ENCODE measurements around the gene RNF123. TPM values are rescaled to one million over a fixed set of nuclear protein-coding genes. Genes with fewer than 3 reads are reported as not detected.

Gene RNF123
- polyA plus RNA-seq, 1 of the 3 experiments (the other 2 are of a cell fraction), result 48.1 TPM

DNA sequence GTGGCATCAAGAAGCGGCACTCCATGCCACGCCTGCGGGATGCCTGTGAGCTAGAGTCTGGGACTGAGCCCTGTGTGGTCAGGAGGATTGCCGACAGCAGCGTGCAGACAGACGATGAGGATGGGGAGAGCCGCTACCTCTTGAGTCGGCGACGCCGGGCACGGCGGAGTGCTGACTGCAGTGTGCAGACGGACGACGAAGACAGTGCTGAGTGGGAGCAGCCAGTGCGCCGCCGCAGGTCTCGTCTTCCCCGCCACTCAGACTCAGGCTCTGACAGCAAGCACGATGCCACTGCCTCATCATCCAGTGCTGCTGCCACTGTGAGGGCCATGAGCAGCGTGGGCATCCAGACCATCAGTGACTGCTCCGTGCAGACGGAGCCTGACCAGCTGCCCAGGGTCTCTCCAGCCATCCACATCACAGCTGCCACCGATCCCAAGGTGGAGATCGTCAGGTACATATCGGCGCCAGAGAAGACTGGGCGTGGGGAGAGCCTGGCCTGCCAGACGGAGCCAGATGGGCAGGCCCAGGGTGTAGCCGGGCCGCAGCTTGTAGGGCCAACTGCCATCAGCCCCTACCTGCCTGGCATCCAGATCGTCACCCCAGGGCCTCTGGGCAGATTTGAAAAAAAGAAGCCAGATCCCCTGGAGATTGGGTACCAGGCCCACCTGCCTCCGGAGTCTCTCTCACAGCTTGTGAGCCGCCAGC is 32.0 kb upstream of the RNF123 start (continued):
- TF ChIP-seq FOSL2 (IDR thresholded peaks at IDR 0.05; ENCODE audit: borderline replicate concordance, low read depth) (no peak), TAF1 (IDR thresholded peaks at IDR 0.05; ENCODE audit: borderline replicate concordance, low read depth, low read length) (no peak), RCOR1 (IDR thresholded peaks at IDR 0.05; ENCODE audit: low read length) (no peak), SMC3 (IDR thresholded peaks at IDR 0.05; ENCODE audit: low read depth, low read length) (no peak), SIN3A (IDR thresholded peaks at IDR 0.05; ENCODE audit: borderline replicate concordance, low read depth, low read length) (no peak), FOXJ3 (CRISPR knock-in tag; IDR thresholded peaks at IDR 0.05) (no peak)
- TF ChIP-seq, protein P1, sequence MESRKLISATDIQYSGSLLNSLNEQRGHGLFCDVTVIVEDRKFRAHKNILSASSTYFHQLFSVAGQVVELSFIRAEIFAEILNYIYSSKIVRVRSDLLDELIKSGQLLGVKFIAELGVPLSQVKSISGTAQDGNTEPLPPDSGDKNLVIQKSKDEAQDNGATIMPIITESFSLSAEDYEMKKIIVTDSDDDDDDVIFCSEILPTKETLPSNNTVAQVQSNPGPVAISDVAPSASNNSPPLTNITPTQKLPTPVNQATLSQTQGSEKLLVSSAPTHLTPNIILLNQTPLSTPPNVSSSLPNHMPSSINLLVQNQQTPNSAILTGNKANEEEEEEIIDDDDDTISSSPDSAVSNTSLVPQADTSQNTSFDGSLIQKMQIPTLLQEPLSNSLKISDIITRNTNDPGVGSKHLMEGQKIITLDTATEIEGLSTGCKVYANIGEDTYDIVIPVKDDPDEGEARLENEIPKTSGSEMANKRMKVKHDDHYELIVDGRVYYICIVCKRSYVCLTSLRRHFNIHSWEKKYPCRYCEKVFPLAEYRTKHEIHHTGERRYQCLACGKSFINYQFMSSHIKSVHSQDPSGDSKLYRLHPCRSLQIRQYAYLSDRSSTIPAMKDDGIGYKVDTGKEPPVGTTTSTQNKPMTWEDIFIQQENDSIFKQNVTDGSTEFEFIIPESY (IDR thresholded peaks at IDR 0.05; ENCODE audit: borderline replicate concordance, low read depth), result no peak
- TF ChIP-seq, protein P2, sequence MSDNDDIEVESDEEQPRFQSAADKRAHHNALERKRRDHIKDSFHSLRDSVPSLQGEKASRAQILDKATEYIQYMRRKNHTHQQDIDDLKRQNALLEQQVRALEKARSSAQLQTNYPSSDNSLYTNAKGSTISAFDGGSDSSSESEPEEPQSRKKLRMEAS (IDR thresholded peaks at IDR 0.05; ENCODE audit: low read depth), result no peak

- DNase-seq, result no peak
- H3K9me3 ChIP-seq, result no peaks in the 10 kb centered on the region
- H4K20me1 ChIP-seq (ENCODE audit: insufficient read depth), result no peaks in the 10 kb centered on the region
- no peak overlapping the region for H3K27ac ChIP-seq (ENCODE audit: low read depth in 2 of 2, low read length in 1 of 2)
- H3K4me1 ChIP-seq (ENCODE audit: control insufficient read depth in 1 of 2, insufficient read depth in 2 of 2, low read depth in 1 of 2, low read length in 1 of 2), result no peaks in the 10 kb centered on the region
- H3F3A ChIP-seq (replicated peaks; ENCODE audit: insufficient read depth), result no peaks in the 10 kb centered on the region
- H3K4me2 ChIP-seq, result no peak overlapping the region
- H3K9me2 ChIP-seq, result no peaks in the 10 kb centered on the region
- H3K36me3 ChIP-seq (replicated peaks in 1 of 2; ENCODE audit: control insufficient read depth in 1 of 2, insufficient read depth in 2 of 2, low read length in 1 of 2), result no peaks in the 10 kb centered on the region
- H3K27me3 ChIP-seq (ENCODE audit: insufficient read depth), result no peaks in the 10 kb centered on the region
- no peak overlapping the region for H3K4me3 ChIP-seq (ENCODE audit: low read depth in 2 of 2, low read length in 1 of 2)
- POLR2A ChIA-PET, result no interaction called here
- CTCF ChIA-PET, result interaction anchor here (1.0 to 2.1 kb wide), 2 partner anchors 13 to 119 kb away, joined by 4 to 9 read pairs; no protein-coding TSS in a partner anchor
- WGBS (ENCODE audit: low lambda C conversion rate), result 53% methylated on average over 2 of the region's 2 CpGs
- no peak overlapping the region for H2AFZ ChIP-seq (ENCODE audit: low read depth)
- H3K79me2 ChIP-seq (ENCODE audit: insufficient read depth), result no peaks in the 10 kb centered on the region
- no peak overlapping the region for H3K9ac ChIP-seq
- TF ChIP-seq CTCF (IDR thresholded peaks at IDR 0.05), result no peak
- TF ChIP-seq SMC3 (IDR thresholded peaks at IDR 0.05; ENCODE audit: low read depth, low read length), result no peak
- no peak for TF ChIP-seq RAD21 (IDR thresholded peaks at IDR 0.05; ENCODE audit: low read length)
- TF ChIP-seq IRF3 (IDR thresholded peaks at IDR 0.05; ENCODE audit: low read depth, low read length), result no peak
- TF ChIP-seq ELF1 (IDR thresholded peaks at IDR 0.05), result no peak
- no peak for TF ChIP-seq GATA2 (CRISPR knock-in tag; IDR thresholded peaks at IDR 0.05)
- TF ChIP-seq MXI1 (IDR thresholded peaks at IDR 0.05; ENCODE audit: low read depth, low read length), result no peak
- no peak for TF ChIP-seq FOSL2 (IDR thresholded peaks at IDR 0.05; ENCODE audit: borderline replicate concordance, low read depth)
- TF ChIP-seq, protein P1 (IDR thresholded peaks at IDR 0.05; ENCODE audit: borderline replicate concordance, low read depth), result no peak
- no peak for TF ChIP-seq FOXM1 (IDR thresholded peaks at IDR 0.05; ENCODE audit: low read depth)
- no peak for TF ChIP-seq POLR2AphosphoS5 (IDR thresholded peaks at IDR 0.05; ENCODE audit: low read depth, low read length)
- TF ChIP-seq REST (IDR thresholded peaks at IDR 0.05; ENCODE audit: low read depth, low read length), result no peak
- no peak for TF ChIP-seq EP300 (IDR thresholded peaks at IDR 0.05; ENCODE audit: borderline replicate concordance in 1 of 2, low read depth in 1 of 2, low read length in 1 of 2)
- TF ChIP-seq GABPA (IDR thresholded peaks at IDR 0.05; ENCODE audit: low read depth), result no peak
Observed at GRCh38 chr3:49658711-49659110, 30.6 kb upstream of the RNF123 start.

Measured in SK-N-SH (cell line).